ENCODE results near the gene MAST1. TPM values are rescaled to one million over a fixed set of nuclear protein-coding genes. Genes with fewer than 3 reads are reported as not detected.

Gene MAST1
- total and polyA plus RNA-seq, 2 experiments from 2014 or later = 0.20 to 0.54 TPM

GRCh38 chr19:12881172-12881808, 43.0 kb downstream of the MAST1 start, which contains the start of gene DNASE2:
Gene DNASE2 (minus strand): TSS chr19:12881449. CDS start chr19:12881375, 74 bp downstream.
- Histone ChIP-seq H3K36me3 (replicated peaks; ENCODE audit: insufficient read depth, low read depth) (no peaks in the 10 kb centered on the region), H2AFZ (peak within 1 kb of the TSS; percentile 97), H3K9me2 (replicated peaks; ENCODE audit: insufficient read depth) (no peaks in the 10 kb centered on the region), H3K4me2 (peak within 1 kb of the TSS; percentile 96), H3K4me1 (ENCODE audit: insufficient read depth) (peaks cover 5% of the 10 kb centered on the region), H4K20me1 (ENCODE audit: insufficient read depth, poor library complexity, severe bottlenecking) (no peaks in the 10 kb centered on the region), H3K9me3 (ENCODE audit: low read depth) (no peaks in the 10 kb centered on the region), H3K79me2 (no peaks in the 10 kb centered on the region), H3K4me3 (peak within 1 kb of the TSS; percentile 86), H3K27ac (peak within 1 kb of the TSS; percentile 86), H3K27me3 (peaks cover 25% of the 10 kb centered on the region)
- WGBS (ENCODE audit: low lambda C conversion rate, missing lambda C conversion rate) = under 1% methylated on average over 37 of the region's 38 CpGs
- TF ChIP-seq EZH2 (IDR thresholded peaks at IDR 0.05; ENCODE audit: borderline replicate concordance) = no peak
- no peak for TF ChIP-seq EZH2phosphoT487 (IDR thresholded peaks at IDR 0.05; ENCODE audit: low read depth, severe bottlenecking, unreplicated experiment)
- TF ChIP-seq CTCF (IDR thresholded peaks at IDR 0.05; ENCODE audit: poor library complexity) = no peak
- peak; percentile 94 for DNase-seq (ENCODE audit: low spot score)

GRCh38 chr19:12882589-12882988, 44.3 kb downstream of the MAST1 start:
- no peaks in the 10 kb centered on the region for H3K9me3 ChIP-seq (ENCODE audit: low read depth)

GRCh38 chr19:12884202-12884601, 45.9 kb downstream of the MAST1 start:
- H3K4me3 ChIP-seq = no peak overlapping the region
- H2AFZ ChIP-seq = no peak overlapping the region
- no peaks in the 10 kb centered on the region for H3K9me3 ChIP-seq (ENCODE audit: low read depth)
- no peak for TF ChIP-seq EZH2phosphoT487 (IDR thresholded peaks at IDR 0.05; ENCODE audit: low read depth, severe bottlenecking, unreplicated experiment)
- no peak for TF ChIP-seq EZH2 (IDR thresholded peaks at IDR 0.05; ENCODE audit: borderline replicate concordance)
- H3K79me2 ChIP-seq = no peaks in the 10 kb centered on the region
- no peak for DNase-seq (ENCODE audit: low spot score)
- peaks cover 34% of the 10 kb centered on the region for H3K27me3 ChIP-seq
- no peaks in the 10 kb centered on the region for H3K9me2 ChIP-seq (replicated peaks; ENCODE audit: insufficient read depth)
- H3K36me3 ChIP-seq (replicated peaks; ENCODE audit: insufficient read depth, low read depth) = no peaks in the 10 kb centered on the region
- no peak overlapping the region for H3K4me2 ChIP-seq
- peaks cover 5% of the 10 kb centered on the region for H3K4me1 ChIP-seq (ENCODE audit: insufficient read depth)
- no peaks in the 10 kb centered on the region for H4K20me1 ChIP-seq (ENCODE audit: insufficient read depth, poor library complexity, severe bottlenecking)
- 89% methylated on average over 3 of the region's 3 CpGs for WGBS (ENCODE audit: low lambda C conversion rate, missing lambda C conversion rate)
- no peak overlapping the region for H3K27ac ChIP-seq

More at GRCh38 chr19:12882589-12882988, 44.3 kb downstream of the MAST1 start:
- Histone ChIP-seq H3K27ac (no peak overlapping the region), H3K79me2 (no peaks in the 10 kb centered on the region), H3K4me2 (no peak overlapping the region), H4K20me1 (ENCODE audit: insufficient read depth, poor library complexity, severe bottlenecking) (no peaks in the 10 kb centered on the region), H3K9me2 (replicated peaks; ENCODE audit: insufficient read depth) (no peaks in the 10 kb centered on the region), H3K4me1 (ENCODE audit: insufficient read depth) (peaks cover 5% of the 10 kb centered on the region), H2AFZ (no peak overlapping the region), H3K27me3 (peaks cover 34% of the 10 kb centered on the region), H3K4me3 (no peak overlapping the region), H3K36me3 (replicated peaks; ENCODE audit: insufficient read depth, low read depth) (no peaks in the 10 kb centered on the region)
- no peak for DNase-seq (ENCODE audit: low spot score)
- TF ChIP-seq CTCF (IDR thresholded peaks at IDR 0.05; ENCODE audit: poor library complexity) (no peak), EZH2 (IDR thresholded peaks at IDR 0.05; ENCODE audit: borderline replicate concordance) (no peak), EZH2phosphoT487 (IDR thresholded peaks at IDR 0.05; ENCODE audit: low read depth, severe bottlenecking, unreplicated experiment) (no peak)
- WGBS (ENCODE audit: low lambda C conversion rate, missing lambda C conversion rate) = 97% methylated on average over 3 of the region's 3 CpGs

- TF ChIP-seq EZH2 (IDR thresholded peaks at IDR 0.05; ENCODE audit: borderline replicate concordance) (no peak), EZH2phosphoT487 (IDR thresholded peaks at IDR 0.05; ENCODE audit: low read depth, severe bottlenecking, unreplicated experiment) (no peak)
- Histone ChIP-seq H4K20me1 (ENCODE audit: insufficient read depth, poor library complexity, severe bottlenecking) (no peaks in the 10 kb centered on the region), H3K4me1 (ENCODE audit: insufficient read depth) (peaks cover 5% of the 10 kb centered on the region), H2AFZ (peak overlapping the region; percentile 56), H3K9me2 (replicated peaks; ENCODE audit: insufficient read depth) (no peaks in the 10 kb centered on the region), H3K36me3 (replicated peaks; ENCODE audit: insufficient read depth, low read depth) (no peaks in the 10 kb centered on the region), H3K79me2 (no peaks in the 10 kb centered on the region), H3K9me3 (ENCODE audit: low read depth) (no peaks in the 10 kb centered on the region), H3K4me2 (peak overlapping the region; percentile 92), H3K27me3 (peaks cover 34% of the 10 kb centered on the region), H3K4me3 (no peak overlapping the region), H3K27ac (no peak overlapping the region)
- WGBS (ENCODE audit: low lambda C conversion rate, missing lambda C conversion rate) = 78% methylated on average over 12 of the region's 12 CpGs
- no peak for DNase-seq (ENCODE audit: low spot score)
These were observed 46.3 kb downstream of the MAST1 start for GRCh38 chr19:12884627-12884925.

Measured in hepatocyte (in vitro differentiated cells).